Germinal center (tissue), 1 donor: ENCODE results near the gene APCDD1.
A peak's percentile ranks its signal among the peaks of the same experiment; 100 is the strongest.
"Not testable (repeated sequence)": the region's sequence is repeated elsewhere in the genome, so short reads cannot be mapped to it uniquely, and the experiment has no call there.

Experiments
- DNase-seq: peaks from one replicate; pipeline ENCODE4 v3.0.0; 2012; ENCODE audit warnings: mixed read lengths, low spot score

The APCDD1 gene

DNA sequence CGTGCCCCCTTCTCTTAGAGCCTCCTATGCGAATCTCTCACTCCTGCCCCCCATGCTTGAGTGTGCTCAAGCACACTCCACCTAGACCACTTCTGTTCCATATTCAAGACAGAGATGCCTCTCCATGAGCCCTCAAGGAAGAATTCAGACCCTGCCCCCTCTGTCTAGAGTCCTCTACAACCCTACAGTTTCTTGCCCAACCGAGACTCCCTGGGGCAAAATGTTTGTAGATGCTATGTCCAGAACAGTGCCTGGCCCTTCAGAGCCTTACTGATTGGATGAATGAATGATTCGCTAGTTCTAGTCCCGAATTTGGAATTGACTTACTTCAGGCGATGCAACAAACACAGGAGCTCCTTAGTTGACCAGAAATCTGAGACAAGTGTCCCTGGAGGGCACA lies 8.7 kb downstream of the APCDD1 start:
- no peak for DNase-seq

DNA sequence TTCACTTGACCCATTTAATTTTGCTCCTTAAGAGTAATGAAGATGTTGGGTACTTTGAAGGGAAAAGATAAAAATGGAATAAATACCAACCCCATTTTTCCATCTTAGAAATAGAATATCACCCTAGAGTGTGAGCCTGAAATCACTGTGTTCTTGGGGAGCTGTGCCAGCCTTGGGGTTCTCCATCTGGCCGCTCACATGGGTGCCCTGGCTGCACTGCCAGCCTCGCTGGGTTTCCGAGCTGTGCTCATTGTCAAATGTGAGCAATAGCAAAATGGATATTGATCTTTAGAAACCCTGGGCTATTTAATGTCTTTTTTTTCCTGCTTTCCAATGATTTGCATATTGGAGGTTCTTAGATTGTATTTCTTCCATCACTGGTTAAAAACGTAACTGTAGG lies 9.3 kb downstream of the APCDD1 start:
- DNase-seq, result no peak

GRCh38 chr18:10464161-10464648 lies 9.8 kb downstream of the APCDD1 start:
- DNase-seq, result not testable (repeated sequence)

DNA sequence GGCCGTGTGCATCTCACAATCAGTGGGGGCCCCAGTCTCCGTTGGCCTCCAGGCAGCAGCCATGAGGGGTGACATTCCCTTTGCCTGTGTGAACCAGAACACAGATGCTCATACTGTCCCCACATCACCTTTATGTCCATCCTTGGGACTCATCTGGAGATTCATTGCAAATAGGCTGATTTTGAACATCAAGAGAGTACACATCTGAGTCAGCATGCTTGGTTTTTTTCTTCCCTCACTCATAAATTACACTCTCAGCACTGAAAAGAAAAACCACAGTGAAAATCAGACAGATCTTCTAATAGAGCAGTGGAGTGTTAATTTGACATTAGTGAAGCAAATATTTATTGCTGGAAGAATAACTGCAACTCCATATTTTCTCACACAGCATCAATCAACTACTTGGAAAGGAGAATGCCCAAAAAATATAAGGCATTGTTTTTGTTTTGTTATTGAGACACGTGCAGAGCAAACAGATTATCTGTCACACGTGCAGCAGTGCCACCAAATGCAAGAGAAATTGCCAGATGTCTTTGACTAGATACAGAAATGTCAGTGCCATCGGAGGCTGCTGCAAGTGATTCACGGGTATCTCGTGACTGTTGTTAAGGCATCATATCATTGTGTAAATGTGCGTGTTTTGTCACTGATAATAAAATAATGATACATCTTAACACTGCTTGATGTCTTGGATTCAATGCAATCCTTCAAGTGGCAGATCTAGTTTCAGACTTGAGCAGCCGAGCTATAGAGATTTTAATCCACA lies 10.9 kb downstream of the APCDD1 start:
- no peak for DNase-seq

- no peak for DNase-seq
Observed at GRCh38 chr18:10470429-10470828, 16.0 kb downstream of the APCDD1 start.

DNA sequence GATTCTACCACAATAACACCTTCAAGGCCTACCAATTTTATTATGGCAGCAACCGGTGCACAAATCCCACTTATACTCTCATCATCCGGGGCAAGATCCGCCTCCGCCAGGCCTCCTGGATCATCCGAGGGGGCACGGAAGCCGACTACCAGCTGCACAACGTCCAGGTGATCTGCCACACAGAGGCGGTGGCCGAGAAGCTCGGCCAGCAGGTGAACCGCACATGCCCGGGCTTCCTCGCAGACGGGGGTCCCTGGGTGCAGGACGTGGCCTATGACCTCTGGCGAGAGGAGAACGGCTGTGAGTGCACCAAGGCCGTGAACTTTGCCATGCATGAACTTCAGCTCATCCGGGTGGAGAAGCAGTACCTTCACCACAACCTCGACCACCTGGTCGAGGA lies 17.1 kb downstream of the APCDD1 start:
- DNase-seq, result no peak

DNA sequence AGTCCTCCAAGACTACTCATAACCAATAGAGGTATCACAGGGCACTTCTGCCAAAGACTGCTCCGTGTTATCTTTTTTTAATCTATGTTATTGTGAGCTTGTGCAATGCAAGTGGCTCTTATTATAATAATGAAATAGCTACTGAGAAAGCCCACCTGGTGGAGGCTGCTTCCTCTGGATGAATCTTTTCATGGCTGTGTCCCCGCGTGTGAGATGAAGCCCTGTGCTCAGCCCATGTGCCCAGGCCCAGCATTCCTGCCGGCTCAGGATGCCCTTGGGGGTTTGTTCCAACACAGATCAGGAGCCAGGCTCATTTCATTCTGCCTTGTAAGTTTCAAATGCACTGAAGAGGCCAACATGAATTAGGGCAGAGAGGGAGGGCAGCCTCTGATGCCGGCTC lies 18.7 kb downstream of the APCDD1 start:
- DNase-seq, result no peak

GRCh38 chr18:10474309-10474708 lies 19.9 kb downstream of the APCDD1 start:
- DNase-seq, result no peak

- DNase-seq, result no peak
Observed at GRCh38 chr18:10475276-10475653, 20.8 kb downstream of the APCDD1 start.

- DNase-seq, result peak; percentile 24
Observed at GRCh38 chr18:10475654-10476291, 21.3 kb downstream of the APCDD1 start.

DNA sequence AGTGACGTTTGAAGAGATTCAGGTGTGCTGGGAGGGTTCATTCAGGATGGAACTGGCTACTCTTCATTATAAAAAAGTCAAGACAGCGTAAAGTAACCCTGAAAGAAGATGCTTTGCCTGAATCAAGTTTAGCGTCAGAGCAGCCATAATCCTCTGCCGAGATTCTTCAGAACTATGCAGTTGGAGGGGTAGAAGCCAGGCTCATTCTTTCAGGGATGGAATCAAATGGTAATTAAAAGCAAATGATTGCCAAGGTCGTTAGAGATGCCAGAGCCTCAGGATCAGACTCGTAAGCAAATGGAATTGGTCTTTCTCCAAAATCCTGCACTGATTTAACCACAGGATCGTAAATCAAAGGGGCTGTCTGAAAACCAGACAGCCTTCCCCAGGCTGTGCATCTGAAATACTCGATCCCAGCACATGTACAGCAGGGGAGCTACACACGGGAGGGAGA lies 21.9 kb downstream of the APCDD1 start:
- no peak for DNase-seq

DNA sequence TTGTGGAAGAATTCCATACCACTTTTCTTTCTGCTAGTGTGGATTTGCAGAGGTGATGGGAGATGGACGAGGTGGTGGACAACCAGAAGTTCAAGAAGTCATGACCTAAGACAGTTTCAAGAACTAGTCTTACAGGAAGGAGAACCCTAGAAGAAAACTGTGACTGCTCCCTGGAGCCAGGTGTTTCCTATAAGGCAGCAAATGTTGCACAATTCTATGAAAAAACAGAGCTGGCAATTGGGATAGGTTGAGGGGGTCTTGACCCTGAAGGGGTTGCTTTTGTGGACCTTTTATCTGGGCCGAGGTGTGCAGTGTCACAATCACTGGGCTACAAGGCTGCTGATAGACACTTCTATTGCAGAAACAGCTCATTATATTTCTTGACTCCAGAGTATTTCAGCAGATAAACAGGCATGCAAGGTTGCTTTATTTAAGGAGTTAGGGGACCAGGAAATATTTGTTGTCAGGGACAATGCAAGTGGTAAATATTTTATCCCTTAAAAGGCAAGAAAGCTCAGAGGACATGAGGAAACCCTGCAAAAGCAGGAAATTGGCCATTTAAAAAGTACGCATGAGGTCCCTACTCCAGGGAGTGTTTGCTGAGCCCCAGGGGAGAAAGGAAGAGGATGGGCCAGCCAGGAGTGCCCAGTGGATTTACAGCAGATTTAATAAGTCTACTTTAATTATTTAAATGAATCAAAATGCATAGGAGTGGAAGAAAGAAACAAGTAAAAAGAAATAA lies 22.9 kb downstream of the APCDD1 start:
- no peak for DNase-seq

GRCh38 chr18:10477863-10478260 lies 23.4 kb downstream of the APCDD1 start:
- no peak for DNase-seq

DNA sequence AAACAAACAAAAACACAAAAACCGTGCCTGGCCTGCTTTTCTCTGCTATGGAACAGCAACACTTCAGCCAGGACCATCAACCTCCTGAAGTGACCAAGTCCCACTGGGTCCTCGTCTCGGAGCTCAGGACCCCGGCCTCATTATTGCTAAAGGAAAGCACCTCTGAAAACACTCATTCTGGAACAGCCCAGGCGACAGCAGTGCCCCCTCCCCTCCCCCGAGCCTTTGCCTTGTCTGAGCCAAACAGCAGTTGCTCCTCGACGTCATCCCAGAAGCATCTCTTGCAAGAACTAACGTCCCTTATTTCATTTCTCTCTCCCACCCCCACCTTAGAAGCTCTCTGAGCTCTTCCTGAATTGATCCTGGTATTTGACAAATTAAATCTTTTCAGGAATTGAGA lies 27.4 kb downstream of the APCDD1 start:
- no peak for DNase-seq

GRCh38 chr18:10482363-10482984 lies 28.0 kb downstream of the APCDD1 start:
- DNase-seq, result peak; percentile 23

DNA sequence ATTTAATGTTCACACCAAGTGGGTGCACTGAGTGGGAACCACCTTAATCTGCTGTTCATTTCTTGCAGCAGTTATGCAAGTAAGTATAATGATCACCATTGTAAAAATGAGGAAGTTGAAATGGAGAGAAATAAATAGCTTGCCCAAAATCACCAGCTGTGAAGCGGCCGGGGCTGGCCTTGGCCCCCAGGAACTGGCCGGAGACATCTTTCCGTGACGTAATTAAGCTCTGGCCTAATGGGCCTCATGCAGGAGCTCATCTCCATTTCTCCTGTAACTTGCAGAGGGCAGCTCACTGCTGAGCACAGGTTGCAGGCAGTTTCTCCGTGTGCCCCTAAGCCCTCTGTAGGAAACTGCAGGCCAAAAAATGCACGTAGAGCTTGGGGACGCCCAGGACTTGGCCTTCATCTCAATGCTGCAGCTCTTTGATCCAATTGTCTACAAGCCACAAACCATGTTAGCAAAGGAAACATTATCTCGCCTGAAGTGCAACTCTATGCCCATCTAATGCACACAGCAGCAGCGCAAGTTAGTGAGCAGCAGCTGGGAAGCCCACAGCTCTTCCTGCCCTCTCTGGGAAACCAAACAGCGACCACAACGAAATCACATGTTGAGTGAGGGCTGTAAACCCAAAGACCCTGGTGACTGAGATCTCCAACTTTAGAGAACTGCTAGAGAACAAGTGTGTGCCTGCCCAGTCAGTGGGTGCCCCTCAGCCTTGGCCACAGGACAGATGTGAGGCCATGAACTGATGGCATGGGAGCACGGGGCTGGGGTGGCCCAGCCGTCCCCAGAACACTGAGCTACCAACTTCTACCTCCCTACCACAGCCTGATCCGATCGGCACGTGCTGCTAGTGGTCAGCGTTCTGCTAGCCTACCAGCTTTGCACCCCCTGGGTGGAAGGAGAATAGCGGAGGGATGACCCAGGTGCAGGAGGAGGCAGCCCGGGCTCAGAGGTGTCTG lies 28.8 kb downstream of the APCDD1 start:
- DNase-seq, result peak; percentile 72

- DNase-seq, result no peak
Observed at GRCh38 chr18:10485475-10485874, 31.0 kb downstream of the APCDD1 start.

GRCh38 chr18:10486362-10486761 lies 31.9 kb downstream of the APCDD1 start:
- DNase-seq, result no peak

- no peak for DNase-seq
Observed at GRCh38 chr18:10487154-10487553, 32.7 kb downstream of the APCDD1 start.

DNA sequence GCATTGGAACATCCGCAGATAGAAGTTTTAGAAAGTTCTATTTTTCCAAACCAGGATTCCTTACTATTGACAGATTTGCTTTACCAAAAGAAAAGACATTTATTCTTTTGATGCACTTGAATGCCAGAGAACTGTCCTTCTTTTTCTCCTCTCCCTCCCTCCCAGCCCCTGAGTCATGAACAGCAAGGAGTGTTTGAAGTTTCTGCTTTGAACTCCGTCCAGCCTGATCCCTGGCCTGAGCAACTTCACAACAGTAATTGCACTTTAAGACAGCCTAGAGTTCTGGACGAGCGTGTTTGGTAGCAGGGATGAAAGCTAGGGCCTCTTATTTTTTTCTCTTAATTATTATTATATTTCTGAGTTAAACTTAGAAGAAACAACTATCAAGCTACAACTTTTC lies 33.6 kb downstream of the APCDD1 start:
- DNase-seq, result no peak
